HL-60 (cell line): ENCODE results near the gene CCDC39.
"Not testable (repeated sequence)": the region's sequence is repeated elsewhere in the genome, so short reads cannot be mapped to it uniquely, and the experiment has no call there.

Source experiments
- DNase-seq, 2 experiments: peaks; one replicate each; pipeline ENCODE4 v3.0.0-alpha.2; 2010 to 2020; ENCODE audit warnings: low read depth in 1 of 2, low spot score in 1 of 2
- H3K27ac ChIP-seq: fragments of 250-450 bp; sonication (Bioruptor Pico); replicated peaks from 2 replicates; pipeline ENCODE4 v1.5.1; 2020; ENCODE audit warnings: mild to moderate bottlenecking, moderate library complexity
- H3K27me3 ChIP-seq: fragments of 250-450 bp; sonication (Bioruptor Pico); 2 replicates; pipeline ENCODE4 v1.5.1; 2021; ENCODE audit warnings: mild to moderate bottlenecking, moderate library complexity; ENCODE audit not compliant: insufficient read depth, poor library complexity, severe bottlenecking
- H3K4me3 ChIP-seq: replicated peaks from 2 replicates; pipeline ENCODE4 v1.5.1; 2011; ENCODE audit warnings: mild to moderate bottlenecking, control low read depth, low read length; ENCODE audit not compliant: insufficient read depth
- GABPA ChIP-seq: IDR thresholded peaks from 2 replicates; pipeline ENCODE4 v1.6.1; 2012; ENCODE audit warnings: low read depth
- POLR2AphosphoS5 ChIP-seq: IDR thresholded peaks from 2 replicates; pipeline ENCODE4 v1.6.1; 2012; ENCODE audit warnings: low read depth
- REST ChIP-seq: IDR thresholded peaks from 2 replicates; pipeline ENCODE4 v1.6.1; 2012; ENCODE audit warnings: low read depth; ENCODE audit not compliant: insufficient replicate concordance
- SPI1 ChIP-seq: IDR thresholded peaks from 2 replicates; pipeline ENCODE4 v1.6.1; 2012; ENCODE audit warnings: low read depth, mild to moderate bottlenecking, borderline replicate concordance
- TF ChIP-seq, protein P1 (sequence below): IDR thresholded peaks from one replicate; pipeline ENCODE4 v1.5.1; 2011; ENCODE audit warnings: low read length, control low read depth, inconsistent platforms; ENCODE audit not compliant: insufficient read depth

Gene CCDC39

GRCh38 chr3:180624714-180625113, 54.6 kb downstream of the CCDC39 start:
- no peak for TF ChIP-seq POLR2AphosphoS5
- TF ChIP-seq GABPA = no peak
- TF ChIP-seq SPI1 = no peak
- TF ChIP-seq, protein P1, sequence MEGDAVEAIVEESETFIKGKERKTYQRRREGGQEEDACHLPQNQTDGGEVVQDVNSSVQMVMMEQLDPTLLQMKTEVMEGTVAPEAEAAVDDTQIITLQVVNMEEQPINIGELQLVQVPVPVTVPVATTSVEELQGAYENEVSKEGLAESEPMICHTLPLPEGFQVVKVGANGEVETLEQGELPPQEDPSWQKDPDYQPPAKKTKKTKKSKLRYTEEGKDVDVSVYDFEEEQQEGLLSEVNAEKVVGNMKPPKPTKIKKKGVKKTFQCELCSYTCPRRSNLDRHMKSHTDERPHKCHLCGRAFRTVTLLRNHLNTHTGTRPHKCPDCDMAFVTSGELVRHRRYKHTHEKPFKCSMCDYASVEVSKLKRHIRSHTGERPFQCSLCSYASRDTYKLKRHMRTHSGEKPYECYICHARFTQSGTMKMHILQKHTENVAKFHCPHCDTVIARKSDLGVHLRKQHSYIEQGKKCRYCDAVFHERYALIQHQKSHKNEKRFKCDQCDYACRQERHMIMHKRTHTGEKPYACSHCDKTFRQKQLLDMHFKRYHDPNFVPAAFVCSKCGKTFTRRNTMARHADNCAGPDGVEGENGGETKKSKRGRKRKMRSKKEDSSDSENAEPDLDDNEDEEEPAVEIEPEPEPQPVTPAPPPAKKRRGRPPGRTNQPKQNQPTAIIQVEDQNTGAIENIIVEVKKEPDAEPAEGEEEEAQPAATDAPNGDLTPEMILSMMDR = no peak
- TF ChIP-seq REST = no peak
- H3K4me3 ChIP-seq = no peak overlapping the region
- no peak for DNase-seq
- H3K27ac ChIP-seq = no peak overlapping the region
- H3K27me3 ChIP-seq = no peaks in the 10 kb centered on the region

GRCh38 chr3:180619723-180620122, 59.6 kb downstream of the CCDC39 start:
- H3K4me3 ChIP-seq = no peak overlapping the region
- no peak for DNase-seq
- H3K27me3 ChIP-seq = no peaks in the 10 kb centered on the region
- no peak overlapping the region for H3K27ac ChIP-seq
- TF ChIP-seq, protein P1 = no peak
- TF ChIP-seq SPI1 (no peak), GABPA (no peak), POLR2AphosphoS5 (no peak), REST (no peak)

DNA sequence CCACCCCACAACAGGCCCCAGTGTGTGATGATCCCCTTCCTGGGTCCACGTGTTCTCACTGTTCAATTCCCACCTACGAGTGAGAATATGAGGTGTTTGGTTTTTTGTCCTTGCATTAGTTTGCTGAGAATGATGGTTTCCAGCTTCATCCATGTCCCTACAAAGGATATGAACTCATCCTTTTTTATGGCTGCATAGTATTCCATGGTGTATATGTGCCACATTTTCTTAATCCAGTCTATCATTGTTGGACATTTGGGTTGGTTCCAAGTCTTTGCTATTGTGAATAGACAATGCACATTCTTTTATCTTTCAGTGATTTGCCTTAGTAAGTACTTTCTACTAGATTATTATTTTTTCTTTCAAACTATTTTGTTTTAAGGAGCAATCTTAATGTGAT, 60.7 kb downstream of the CCDC39 start:
- H3K27me3 ChIP-seq, DNase-seq, H3K27ac ChIP-seq, H3K4me3 ChIP-seq: not testable (repeated sequence)

- Histone ChIP-seq H3K4me3 (no peak overlapping the region), H3K27ac (no peak overlapping the region), H3K27me3 (no peaks in the 10 kb centered on the region)
- no peak for DNase-seq
- TF ChIP-seq, protein P1 = no peak
- TF ChIP-seq SPI1 = no peak
- no peak for TF ChIP-seq REST
- no peak for TF ChIP-seq POLR2AphosphoS5
- TF ChIP-seq GABPA = no peak
Observed at GRCh38 chr3:180617049-180617448, 62.2 kb downstream of the CCDC39 start.
